Hematopoietic multipotent progenitor cell treated with erythropoietin and hydrocortisone succinate and interleukin-3 and kit ligand, for 4 days (in vitro differentiated cells): ENCODE measurements around the gene COG4.

Experiments
- DNase-seq: peaks from one replicate; pipeline ENCODE4 v3.0.0-alpha.2; 2015

Gene COG4

DNA sequence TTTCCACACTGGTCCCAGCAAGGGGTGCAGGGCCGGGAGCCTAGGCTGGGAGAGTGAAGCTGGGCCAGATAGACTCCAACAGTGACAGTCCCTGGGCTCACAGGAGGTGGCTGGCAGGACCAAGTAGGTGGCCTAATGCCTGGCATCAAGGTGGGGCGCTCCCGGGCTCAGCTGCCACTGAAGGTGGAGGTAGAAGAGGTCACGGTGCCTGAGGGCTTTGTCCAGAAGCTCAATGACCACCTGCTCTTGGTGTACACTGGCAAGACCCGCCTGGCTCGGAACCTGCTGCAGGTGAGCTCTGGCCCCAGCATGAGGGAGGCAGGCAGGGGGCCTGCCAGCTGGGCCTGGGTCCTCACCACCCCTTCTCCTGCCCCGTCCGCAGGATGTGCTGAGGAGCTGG, 45.2 kb downstream of the COG4 start:
- no peak for DNase-seq

DNA sequence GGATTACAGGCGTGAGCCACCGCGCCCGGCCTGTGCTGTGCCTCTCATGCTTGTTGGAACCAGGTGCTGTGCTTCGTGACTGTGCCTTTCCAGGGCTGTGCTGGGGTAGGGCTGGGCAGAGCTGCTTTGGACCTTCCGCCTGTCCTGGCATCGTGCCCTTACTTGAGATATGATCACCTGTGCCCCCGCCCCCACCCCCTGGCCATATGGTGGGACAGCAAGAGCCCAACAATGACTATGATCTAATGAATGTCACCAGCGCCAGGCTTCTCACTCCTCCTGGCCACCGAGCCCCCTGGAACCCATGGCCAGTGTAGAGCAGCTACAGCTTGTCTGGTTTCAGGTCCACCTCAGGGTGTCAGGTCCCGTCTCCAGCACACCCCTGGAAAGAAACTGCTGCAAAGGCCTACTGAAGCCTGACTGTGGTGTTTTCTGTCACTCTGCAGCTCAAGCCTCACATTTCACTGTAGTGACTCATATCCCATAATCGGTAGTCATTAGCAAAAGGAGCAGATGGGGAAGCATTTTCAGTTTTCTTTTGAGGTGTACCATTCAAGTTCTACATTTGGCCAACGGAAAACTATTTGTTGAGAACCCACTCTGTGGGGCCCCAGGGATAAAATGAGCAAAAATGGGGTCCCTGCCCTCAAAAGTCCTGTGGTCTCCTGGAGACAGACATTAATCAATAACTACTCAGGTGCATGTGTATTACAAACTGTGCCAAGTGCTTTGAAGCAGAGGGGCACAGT, 46.9 kb downstream of the COG4 start:
- DNase-seq, result no peak

DNA sequence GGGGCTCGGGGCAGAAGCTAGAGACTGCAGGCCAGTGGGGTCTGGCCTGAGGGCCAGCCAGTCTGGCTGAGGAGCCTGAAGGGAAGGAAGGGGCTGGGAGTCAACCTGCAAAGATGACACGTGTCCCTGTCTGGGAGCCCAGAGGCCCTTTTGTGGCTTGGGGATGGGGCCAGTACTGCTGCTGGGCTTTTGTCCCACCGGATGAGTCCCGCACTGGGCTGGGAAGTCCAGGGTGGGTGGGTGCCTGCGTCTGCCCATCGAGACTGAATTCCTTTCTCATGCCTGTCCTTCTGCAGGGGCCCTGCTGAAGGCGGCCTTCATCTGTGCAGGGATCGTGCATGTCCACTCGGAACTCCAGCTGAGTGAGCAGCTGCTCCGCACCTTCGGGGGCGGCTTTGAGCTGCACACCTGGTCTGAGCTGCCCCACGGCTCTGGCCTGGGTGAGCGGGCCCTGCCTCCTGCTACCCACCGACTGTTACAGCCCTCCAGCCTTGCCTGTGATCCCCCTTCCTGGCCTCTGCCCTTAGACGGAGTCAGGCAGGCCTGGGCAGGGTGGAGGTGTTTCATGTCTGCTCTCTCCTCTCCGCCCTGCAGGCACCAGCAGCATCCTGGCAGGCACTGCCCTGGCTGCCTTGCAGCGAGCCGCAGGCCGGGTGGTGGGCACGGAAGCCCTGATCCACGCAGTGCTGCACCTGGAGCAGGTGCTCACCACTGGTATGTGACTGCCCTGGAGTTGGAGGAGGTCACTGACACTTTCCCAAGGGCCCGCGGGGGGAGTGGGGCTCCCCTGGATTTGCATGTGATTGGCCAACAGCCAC, 48.1 kb downstream of the COG4 start:
- DNase-seq, result no peak

DNA sequence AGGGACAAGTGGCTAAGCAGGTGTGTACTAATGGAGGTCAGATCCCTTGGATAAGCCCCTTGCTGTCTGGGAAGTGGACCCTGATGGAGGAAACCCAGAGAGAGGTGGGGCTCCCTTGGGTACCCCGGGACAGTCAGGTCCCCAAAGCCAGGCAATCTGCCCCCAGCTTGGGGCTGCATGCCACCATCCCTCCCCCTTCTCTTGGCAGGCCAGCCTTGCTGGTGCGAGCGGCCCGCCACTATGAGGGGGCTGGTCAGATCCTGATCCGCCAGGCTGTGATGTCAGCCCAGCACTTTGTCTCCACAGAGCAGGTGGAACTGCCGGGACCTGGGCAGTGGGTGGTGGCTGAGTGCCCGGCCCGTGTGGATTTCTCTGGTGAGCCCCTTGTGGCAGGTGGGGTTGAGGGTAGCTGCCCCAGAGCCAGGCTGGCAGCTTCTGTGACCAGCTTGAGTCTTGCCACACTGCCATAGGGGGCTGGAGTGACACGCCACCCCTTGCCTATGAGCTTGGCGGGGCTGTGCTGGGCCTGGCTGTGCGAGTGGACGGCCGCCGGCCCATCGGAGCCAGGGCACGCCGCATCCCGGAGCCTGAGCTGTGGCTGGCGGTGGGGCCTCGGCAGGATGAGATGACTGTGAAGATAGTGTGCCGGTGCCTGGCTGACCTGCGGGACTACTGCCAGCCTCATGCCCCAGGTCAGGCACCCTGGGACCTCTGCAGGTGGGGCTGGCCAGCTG, 48.9 kb downstream of the COG4 start:
- DNase-seq, result no peak

DNA sequence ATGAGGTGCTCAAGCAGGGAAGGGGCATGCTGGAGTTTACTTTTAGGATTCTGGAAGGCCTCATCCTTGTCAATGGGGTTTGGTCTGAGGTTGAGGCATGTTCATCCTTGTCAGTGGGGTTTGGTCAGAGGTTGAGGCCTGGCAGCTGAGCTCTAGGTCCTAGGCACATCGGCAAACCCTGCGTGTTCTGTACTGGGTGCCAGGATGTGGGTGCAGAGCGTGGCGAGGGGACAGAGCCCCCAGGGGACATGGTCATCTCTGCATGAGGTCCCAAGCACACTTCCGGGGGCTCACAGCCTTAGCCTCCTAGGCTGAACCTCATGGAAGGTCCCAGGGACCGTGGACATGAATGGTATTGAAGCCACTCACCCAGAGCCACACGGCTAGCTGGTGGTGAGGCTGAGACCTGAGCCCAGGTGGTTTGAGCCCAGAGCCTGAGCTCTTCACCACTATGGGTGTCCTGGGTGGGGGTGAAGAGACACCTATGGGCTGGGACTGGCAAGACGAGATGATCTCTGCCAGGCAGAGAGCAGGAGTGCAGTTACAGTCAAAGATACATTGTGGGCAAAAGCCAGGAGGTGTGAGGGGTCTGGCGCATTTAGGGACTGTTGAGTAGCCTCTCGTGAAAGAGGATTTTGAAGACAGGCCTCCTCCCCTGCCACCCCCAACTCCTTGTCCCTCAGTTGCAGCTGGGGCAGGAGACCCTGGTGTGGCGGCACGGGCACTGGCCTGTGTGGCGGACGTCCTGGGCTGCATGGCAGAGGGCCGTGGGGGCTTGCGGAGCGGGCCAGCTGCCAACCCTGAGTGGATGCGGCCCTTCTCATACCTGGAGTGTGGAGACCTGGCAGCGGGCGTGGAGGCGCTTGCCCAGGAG, 49.7 kb downstream of the COG4 start:
- peak; percentile 46 for DNase-seq

DNA sequence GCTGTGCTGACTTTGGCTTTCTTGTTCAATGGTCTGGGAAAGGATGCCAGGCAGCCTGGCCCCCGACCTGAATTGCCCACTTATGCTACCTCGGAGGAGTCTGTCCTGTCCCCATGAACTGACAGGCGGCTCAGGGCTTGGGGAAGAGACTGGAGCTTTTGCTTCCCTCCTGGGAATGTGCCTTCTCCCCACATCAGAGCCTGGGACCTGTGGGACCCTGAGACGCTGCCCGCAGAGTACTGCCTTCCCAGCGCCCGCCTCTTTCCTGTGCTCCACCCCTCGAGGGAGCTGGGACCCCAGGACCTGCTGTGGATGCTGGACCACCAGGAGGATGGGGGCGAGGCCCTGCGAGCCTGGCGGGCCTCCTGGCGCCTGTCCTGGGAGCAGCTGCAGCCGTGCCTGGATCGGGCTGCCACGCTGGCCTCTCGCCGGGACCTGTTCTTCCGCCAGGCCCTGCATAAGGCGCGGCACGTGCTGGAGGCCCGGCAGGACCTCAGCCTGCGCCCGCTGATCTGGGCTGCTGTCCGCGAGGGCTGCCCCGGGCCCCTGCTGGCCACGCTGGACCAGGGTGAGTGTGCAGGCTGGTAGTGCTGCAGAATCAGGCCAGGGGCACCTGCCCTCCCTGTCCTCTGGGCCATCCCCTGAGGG, 50.4 kb downstream of the COG4 start:
- no peak for DNase-seq

DNA sequence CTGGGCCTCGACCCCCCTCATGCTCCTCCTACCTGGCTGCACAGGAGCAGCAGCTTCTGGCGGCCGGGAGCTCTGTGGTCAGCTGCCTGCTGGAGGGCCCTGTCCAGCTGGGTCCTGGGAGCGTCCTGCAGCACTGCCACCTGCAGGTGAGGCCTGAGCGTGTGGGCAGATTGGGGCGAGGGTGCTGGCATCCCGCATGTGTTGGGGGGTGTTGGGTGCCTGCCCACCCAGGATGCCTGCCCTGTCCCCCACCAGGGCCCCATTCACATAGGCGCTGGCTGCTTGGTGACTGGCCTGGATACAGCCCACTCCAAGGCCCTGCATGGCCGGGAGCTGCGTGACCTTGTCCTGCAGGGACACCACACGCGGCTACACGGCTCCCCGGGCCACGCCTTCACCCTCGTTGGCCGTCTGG, 52.4 kb downstream of the COG4 start:
- peak; percentile 20 for DNase-seq

DNA sequence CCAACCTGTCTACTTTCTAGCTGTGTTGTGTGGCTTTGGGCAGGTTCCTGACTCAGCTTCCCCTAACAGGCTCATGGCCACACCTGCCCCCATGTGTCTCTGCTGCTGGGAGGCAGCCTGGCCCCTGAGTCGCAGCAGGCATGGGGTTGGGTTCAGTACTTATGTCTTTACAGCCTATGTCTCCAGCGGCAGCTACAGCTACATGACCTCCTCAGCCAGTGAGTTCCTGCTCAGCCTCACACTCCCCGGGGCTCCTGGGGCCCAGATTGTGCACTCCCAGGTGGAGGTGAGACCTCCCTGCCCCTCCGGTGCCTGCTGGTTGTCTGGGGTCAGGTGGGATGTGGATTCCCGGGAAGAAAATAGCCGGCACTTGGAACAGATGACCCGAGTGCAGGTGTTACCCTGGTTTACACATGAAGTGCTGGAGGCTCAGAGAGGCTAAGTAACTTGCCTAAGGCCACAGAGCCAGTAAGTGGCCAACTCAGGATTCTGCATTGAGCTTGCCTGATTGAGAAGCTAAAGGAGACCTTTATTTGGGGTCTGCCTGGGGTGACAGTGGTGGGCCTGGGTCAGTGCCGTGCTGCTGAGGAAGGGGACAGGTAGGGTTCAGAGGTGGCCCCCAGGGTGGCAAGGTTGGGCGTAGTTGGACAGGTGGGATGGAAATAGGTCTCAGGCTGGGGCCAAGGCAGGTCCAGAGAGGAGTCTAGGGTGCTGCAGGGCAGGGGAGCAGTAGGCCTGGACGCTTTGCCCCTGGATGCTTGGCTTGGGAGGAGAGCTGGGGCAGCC, 53.0 kb downstream of the COG4 start:
- DNase-seq, result no peak

DNA sequence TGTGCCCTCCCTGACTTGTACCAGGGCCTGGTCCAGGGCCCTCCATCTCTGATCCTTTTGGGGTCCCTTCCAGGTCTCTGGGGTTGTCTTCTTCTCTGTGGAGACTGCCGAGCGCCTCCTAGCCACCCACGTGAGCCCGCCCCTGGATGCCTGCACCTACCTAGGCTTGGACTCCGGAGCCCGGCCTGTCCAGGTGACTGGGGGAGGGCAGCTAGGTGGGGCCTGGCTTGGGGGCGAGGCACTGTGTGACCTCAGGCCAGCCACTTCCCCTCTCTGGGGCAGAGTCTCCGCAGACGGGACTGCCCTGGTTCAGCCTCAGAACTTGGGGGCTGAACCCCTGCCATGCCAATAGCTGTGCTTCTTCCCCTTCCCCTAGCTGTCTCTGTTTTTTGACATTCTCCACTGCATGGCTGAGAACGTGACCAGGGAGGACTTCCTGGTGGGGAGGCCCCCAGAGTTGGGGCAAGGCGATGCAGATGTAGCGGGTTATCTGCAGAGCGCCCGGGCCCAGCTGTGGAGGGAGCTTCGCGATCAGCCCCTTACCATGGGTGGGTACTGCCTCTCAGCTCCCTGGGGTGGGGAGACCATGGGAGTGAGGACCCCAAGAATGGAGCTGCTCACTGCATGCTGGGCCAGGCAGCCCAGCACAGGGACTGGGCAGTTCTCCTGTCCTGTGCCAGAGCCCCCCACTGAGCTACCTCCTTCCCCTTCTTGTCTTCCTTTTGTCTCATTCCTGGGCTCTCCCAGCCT, 54.4 kb downstream of the COG4 start:
- no peak for DNase-seq

DNA sequence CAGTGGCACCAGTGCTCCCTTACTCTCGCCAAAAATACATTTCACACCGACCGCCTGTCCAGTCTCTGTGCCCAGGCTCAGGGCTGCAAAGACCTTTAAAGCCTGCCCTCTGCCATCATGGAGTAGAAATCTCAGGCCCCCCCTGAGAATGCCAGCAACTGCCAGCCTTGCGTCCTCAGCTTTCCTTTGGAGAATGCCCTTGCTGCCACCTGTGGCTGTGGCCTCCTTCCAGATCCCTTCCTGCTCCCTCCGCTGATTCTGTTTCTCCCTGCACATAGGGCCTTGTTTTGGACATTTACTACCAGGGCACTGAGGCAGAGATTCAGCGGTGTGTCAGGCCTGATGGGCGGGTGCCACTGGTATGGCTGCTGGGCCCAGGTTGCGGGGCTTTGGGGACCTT, 55.7 kb downstream of the COG4 start:
- DNase-seq, result no peak

DNA sequence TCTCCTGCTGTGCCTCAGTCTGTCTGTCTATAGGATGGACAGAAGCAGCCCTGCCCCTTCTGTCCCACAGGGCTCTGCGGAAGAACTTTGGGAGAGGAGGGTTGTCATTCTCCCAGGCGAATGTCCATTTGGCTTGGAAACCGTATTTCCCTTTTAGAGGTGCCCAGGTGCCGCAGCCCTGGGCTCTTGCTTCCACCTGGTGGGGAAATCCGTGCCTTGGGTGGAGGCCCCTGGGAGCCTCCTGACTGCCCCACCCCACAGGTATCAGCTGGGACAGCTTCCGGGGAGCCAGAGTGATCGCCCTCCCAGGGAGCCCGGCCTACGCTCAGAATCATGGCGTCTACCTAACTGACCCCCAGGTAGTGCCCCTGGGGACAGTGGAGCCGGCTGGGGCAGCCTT, 56.2 kb downstream of the COG4 start:
- DNase-seq, result no peak

DNA sequence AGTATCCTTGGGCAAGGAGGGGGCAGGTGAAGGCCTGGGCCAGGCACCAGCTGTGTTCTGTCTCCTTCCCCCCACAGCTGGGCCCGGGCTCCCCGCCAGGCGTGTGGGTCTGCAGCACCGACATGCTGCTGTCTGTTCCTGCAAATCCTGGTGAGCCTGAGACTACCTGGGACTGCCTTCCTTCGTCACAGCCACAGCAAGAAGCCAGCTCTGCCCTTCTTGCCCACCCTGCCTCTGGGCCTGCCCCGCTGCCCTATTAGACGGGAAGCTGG, 56.6 kb downstream of the COG4 start:
- DNase-seq, result no peak

DNA sequence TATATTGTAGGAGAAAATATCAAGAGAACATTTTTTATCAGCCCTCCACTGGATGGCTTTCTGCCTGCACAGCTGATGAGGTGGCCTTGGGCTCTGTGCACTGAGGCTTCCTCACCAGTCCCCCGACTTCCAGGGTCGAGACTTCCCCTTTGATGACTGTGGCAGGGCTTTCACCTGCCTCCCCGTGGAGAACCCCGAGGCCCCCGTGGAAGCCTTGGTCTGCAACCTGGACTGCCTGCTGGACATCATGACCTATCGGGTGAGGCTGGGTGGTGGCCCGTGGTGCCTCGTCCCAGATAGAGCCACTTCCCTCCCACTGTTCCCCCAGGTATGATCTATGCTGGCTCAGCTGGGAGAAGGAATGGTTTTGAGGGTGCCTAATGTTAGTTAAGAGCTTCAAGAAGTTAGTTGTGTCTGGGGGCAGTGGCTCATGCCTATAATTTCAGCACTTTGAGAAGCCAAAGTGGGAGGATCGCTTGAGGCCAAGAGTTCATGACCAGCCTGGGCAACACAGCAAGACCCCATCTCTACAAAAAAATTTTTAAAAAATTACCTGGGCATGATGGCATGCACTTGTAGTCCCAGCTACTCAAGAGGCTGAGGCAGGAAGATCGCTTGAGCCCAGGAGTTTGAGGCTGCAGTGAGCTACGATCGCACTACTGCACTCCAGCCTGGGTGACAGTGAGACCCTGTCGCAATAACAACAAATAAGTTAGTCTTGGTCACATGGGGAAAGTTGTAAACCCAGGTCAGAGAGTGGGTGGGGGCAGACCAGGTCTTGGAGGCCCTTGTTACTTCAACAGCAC, 57.2 kb downstream of the COG4 start:
- no peak for DNase-seq

DNA sequence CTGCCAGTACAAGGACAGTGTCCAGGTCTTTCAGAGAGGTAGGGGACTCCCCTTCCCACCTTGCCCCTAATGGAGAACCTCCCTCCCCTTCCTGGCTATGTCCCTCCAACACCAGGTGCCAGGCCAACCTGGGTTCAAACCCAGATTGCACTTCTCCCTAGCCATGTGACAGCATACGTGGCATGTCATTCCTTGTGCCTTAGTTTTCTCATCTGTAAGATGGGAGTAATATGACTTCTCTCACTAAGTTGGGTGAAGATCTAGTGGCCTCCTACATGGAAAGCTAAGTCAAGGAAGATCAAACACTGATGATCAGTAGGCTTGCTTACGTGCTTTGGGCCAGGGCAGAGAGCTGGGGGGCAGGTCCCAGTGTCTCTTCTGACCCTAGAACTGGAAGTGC, 60.1 kb downstream of the COG4 start:
- no peak for DNase-seq

DNA sequence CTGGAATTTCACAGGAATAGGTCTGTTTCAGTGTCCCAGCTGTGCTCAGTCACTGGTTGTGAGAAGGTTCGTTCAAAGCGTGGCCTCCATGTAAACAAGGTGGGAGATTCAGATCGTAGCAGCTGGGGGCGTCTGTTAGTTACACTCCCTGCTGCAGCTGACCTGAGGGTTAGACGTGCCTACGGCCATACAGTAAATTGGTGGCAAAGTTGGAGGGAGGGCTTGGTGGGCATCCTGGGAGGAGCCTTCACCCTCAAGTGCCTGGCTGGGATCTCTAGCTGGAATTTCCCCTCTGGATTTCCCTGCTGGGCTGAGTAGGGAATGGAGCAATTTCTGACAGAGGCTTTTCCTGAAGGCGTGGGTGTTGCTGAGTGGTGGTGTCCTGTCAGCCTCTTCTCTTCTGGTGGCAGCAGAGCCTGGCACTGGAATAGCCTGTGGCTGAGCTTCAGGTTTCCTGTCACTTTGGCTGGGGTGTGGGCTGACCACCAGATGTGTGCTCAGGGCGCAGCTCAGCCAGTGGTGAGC, 62.6 kb downstream of the COG4 start:
- DNase-seq, result peak; percentile 47

DNA sequence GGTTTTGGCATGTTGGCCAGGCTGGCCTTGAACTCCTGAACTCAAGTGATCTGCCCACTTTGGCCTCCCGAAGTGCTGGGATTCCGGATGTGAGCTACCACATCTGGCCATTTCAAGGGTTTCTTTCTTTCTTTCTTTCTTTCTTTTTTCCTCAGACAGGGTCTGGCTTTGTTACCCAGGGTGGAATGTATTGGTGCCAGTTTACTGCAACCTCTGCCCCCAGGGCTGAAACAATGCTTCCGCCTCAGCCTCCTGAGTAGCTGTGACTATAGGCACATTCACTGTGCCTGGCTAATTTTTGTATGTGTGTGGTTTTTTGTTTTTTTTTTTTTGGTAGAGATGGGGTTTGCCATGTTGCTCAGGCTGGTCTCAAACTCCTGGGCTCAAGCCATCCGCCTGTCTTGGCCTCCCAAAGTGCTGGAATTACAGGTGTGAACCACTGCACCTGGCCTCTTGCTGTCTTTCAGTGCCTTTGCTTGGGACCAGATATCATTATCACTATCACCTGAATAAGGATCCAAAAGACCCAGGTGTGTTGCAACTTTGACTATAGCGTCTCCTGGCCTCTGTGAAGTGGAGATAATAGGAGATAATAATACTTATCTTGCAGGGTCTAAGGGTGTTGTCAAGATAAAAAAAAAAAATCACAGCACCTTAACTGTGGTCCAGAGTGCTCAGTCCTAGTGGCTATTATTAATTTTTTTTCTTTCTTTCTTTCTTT, 65.7 kb downstream of the COG4 start:
- no peak for DNase-seq

DNA sequence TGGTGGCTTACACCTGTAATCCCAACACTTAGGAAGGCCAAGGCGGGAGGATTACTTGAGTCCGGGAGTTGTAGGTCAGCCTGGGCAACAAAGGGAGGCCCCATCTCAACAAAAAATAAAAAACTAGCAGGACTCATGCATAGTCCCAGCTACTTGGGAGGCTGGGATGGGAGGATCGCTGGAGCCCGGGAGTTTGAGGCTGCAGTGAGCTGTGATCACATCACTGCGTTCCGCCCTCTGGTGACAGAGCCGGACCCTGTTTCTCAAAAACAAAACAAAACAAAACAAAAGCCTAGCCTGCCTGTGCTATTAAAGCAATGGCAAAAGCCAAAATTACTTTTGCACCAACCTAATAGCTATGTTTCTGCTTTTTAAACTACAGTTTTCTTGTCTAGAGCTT, 67.4 kb downstream of the COG4 start:
- peak; percentile 29 for DNase-seq

DNA sequence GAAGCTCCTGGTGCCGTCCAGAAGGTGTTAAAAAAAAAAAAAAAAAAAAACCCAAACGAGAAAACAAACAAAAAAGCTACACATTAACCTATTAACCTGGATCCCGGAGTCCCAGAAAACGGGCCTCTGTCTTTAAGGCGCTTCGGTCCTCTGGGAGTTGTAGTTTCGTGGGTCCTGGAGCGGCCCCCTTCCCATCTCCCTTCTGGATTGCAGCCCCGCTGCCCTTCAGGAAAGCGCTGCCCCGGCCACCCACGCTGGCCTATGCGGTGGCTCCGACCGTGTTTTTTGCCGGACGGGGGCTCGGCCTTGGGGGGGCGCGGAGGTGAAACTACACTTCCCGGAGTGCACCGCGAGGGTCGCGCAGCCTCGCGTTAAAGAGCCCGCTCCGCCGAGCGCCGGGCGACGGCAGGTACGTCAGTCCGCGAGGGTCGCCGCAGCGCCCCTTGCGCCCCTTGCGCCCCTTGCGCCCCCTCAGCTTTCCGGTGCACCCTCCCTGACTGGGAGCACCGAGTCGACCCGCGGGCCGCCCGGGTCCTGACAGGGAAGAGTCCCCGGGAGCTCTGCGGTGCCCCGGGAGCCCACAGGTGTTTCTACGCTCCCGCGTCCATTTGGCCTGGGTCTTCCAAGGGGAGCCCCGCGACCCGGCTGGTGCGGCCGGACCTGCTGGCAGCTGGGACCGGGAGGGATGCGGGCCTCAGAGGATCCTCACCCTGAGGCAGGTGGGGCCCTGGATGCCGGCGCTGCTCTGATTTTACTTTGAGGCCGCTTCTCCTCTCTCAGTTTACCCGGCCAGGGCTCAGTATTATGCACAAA, 68.9 kb downstream of the COG4 start, which contains the start of gene FCSK:
TSS of gene FCSK (plus strand) at position 374 of the 813 bp plus-strand sequence. CDS start 8,596 bp downstream, outside the sequence.
- peak; percentile 83 for DNase-seq
